Gastroesophageal sphincter (tissue), 3 donors: ENCODE data around the gene GNS.

Experiments used
- CTCF ChIP-seq, 4 experiments: fragments of 200-600 bp in 2 of 4; fragments of 450-650 bp in 2 of 4; sonication (generic) in 1 of 4; IDR thresholded peaks; one replicate each; pipeline ENCODE4 v1.5.1; 2017 to 2019; ENCODE audit warnings: antibody characterized with exemption in 4 of 4, mild to moderate bottlenecking in 2 of 4, moderate library complexity in 2 of 4
- EP300 ChIP-seq: sonication (generic); formaldehyde crosslinking; IDR thresholded peaks from one replicate; pipeline ENCODE4 v1.6.1; 2017; ENCODE audit warnings: antibody characterized with exemption, mild to moderate bottlenecking

DNA sequence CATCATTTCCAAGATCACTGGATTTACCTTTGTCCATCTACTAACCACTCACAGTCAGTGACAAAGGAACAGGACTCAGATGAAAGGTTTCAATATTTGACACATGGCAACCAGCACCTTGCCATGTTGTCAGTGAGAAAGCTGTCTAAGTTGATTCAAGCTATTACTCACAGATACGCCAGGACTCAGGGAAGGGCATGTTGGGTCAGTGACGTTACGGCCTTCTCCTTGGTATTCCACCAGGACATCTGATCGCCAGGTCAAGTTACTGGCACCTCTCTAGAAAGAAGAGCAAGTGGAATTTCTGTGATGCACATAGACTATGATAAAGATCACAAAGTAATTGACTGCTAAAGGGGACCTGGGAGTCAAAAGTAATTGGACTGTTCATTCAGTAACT, 36.4 kb downstream of the GNS start:
- TF ChIP-seq EP300 = no peak
- TF ChIP-seq CTCF (IDR thresholded peaks at IDR 0.05) = no peak
